ENCODE results near the gene TGIF2.

GRCh38 chr20:36624068-36624943, 50.9 kb downstream of the TGIF2 start:
- TF ChIP-seq CTCF (conservative IDR thresholded peaks at IDR 0.05; ENCODE audit: low read depth, low read length) (no peak), POLR2A (IDR thresholded peaks at IDR 0.05; ENCODE audit: low read depth, low read length) (no peak), SMC3 (IDR thresholded peaks at IDR 0.05; ENCODE audit: low read depth, low read length) (no peak), RCOR1 (IDR thresholded peaks at IDR 0.05; ENCODE audit: insufficient replicate concordance, low read length) (no peak), USF2 (IDR thresholded peaks at IDR 0.05; ENCODE audit: low read depth, low read length) (no peak), RFX5 (IDR thresholded peaks at IDR 0.05; ENCODE audit: low read depth, low read length) (no peak), CEBPB (IDR thresholded peaks at IDR 0.05; ENCODE audit: low read depth, low read length) (no peak), FOS (IDR thresholded peaks at IDR 0.05; ENCODE audit: low read depth, low read length) (no peak)

Measured in IMR-90 (cell line).